K562 (cell line): Measurements from ENCODE around the gene MEF2C.

Experiments
- HDGF ChIP-seq: fragments of 450-650 bp; IDR thresholded peaks from 2 replicates; pipeline ENCODE4 v1.6.1; 2016
- POLR2A ChIP-seq: fragments of 450-650 bp; conservative IDR thresholded peaks from 2 replicates; pipeline ENCODE4 v1.6.1; 2016
- RAD21 ChIP-seq, 2 experiments: fragments of 250-450 bp in 1 of 2; fragments of 450-650 bp in 1 of 2; sonication (Bioruptor Pico) in 1 of 2; formaldehyde crosslinking in 1 of 2; IDR thresholded peaks in 1 of 2; conservative IDR thresholded peaks in 1 of 2; 2 replicates each; pipeline versions ENCODE4 v1.4.0 to v1.8.0; 2020 to 2022; ENCODE audit warnings: mild to moderate bottlenecking in 2 of 2, moderate library complexity in 1 of 2
- VEZF1 ChIP-seq: fragments of 200-800 bp; sonication (Bioruptor generic); IDR thresholded peaks from 2 replicates; pipeline ENCODE4 v1.6.1; 2017; ENCODE audit warnings: missing genetic modification characterization, missing compliant biosample characterization
- ZBTB17 ChIP-seq: fragments of 450-650 bp; formaldehyde crosslinking; IDR thresholded peaks from 2 replicates; pipeline ENCODE4 v1.4.0; 2020; ENCODE audit warnings: mild to moderate bottlenecking
- TF ChIP-seq, protein P1 (sequence below), 3 experiments: IDR thresholded peaks in 2 of 3; conservative IDR thresholded peaks in 1 of 3; 2 replicates each; pipeline ENCODE4 v1.5.1; 2011 to 2012; ENCODE audit warnings: low read length in 3 of 3, mild to moderate bottlenecking in 3 of 3, control low read depth in 2 of 3, improper control_type of control experiment in 1 of 3, inconsistent platforms in 1 of 3, low read depth in 1 of 3, mixed read lengths in 1 of 3, moderate library complexity in 1 of 3; ENCODE audit not compliant: insufficient read depth in 2 of 3

DNA sequence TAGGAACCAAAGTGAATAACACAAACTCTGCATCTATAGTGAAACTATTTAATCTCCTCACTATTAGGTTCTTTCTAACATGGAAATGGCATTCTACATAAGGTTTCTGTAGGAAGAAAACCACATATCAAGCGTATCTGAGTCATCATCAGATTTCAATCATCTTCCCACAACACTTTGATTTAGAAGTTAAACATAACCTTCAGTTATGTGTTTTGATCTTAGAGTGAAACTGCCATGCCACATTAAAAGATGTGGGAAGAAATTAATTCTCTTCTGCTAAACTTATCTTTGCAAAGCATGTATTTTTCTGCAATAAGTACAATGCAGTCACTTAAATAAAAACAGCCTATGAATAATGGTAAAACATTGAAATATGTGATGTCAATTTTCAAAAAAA, 55.0 kb downstream of the MEF2C start:
- TF ChIP-seq, protein P1, sequence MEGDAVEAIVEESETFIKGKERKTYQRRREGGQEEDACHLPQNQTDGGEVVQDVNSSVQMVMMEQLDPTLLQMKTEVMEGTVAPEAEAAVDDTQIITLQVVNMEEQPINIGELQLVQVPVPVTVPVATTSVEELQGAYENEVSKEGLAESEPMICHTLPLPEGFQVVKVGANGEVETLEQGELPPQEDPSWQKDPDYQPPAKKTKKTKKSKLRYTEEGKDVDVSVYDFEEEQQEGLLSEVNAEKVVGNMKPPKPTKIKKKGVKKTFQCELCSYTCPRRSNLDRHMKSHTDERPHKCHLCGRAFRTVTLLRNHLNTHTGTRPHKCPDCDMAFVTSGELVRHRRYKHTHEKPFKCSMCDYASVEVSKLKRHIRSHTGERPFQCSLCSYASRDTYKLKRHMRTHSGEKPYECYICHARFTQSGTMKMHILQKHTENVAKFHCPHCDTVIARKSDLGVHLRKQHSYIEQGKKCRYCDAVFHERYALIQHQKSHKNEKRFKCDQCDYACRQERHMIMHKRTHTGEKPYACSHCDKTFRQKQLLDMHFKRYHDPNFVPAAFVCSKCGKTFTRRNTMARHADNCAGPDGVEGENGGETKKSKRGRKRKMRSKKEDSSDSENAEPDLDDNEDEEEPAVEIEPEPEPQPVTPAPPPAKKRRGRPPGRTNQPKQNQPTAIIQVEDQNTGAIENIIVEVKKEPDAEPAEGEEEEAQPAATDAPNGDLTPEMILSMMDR (IDR thresholded peaks at IDR 0.05 in 2 of 3, conservative IDR thresholded peaks at IDR 0.05 in 1 of 3; ENCODE audit: insufficient read depth in 2 of 3, low read depth in 1 of 3, low read length in 3 of 3): no peak
- TF ChIP-seq VEZF1 (CRISPR knock-in tag): no peak
- no peak for TF ChIP-seq HDGF
- no peak for TF ChIP-seq ZBTB17 (CRISPR knock-in tag)
- no peak for TF ChIP-seq POLR2A
- TF ChIP-seq RAD21 (CRISPR knock-in tag; conservative IDR thresholded peaks at IDR 0.05 in 1 of 2, IDR thresholded peaks at IDR 0.05 in 1 of 2): no peak
